Measurements from ENCODE around the gene WDR19. TPM values are rescaled to one million over a fixed set of nuclear protein-coding genes. Genes with fewer than 3 reads are reported as not detected.
"Not testable (repeated sequence)": the region's sequence is repeated elsewhere in the genome, so short reads cannot be mapped to it uniquely, and the experiment has no call there.

The WDR19 gene
- total RNA-seq, 1 donor from 2014 or later: 9.4 TPM

GRCh38 chr4:39230462-39230861, 48.1 kb downstream of the WDR19 start:
- intact Hi-C loops (cut with DNase I): no loop called here
- no peak for DNase-seq (ENCODE audit: low spot score)

GRCh38 chr4:39231660-39232059, 49.3 kb downstream of the WDR19 start:
- no peak for DNase-seq (ENCODE audit: low spot score)
- intact Hi-C loops (cut with DNase I): no loop called here

- DNase-seq (ENCODE audit: low spot score): no peak
- intact Hi-C loops (cut with DNase I): no loop called here
Measured at GRCh38 chr4:39232100-39232499, 49.8 kb downstream of the WDR19 start.

- intact Hi-C loops (cut with DNase I): no loop called here
- no peak for DNase-seq (ENCODE audit: low spot score)
Measured at GRCh38 chr4:39233114-39233513, 50.8 kb downstream of the WDR19 start.

GRCh38 chr4:39233783-39234182, 51.5 kb downstream of the WDR19 start:
- intact Hi-C loops (cut with DNase I): no loop called here
- no peak for DNase-seq (ENCODE audit: low spot score)

- no peak for DNase-seq (ENCODE audit: low spot score)
- intact Hi-C loops (cut with DNase I): no loop called here
Measured at GRCh38 chr4:39235021-39235420, 52.7 kb downstream of the WDR19 start.

- intact Hi-C loops (cut with DNase I): no loop called here
- no peak for DNase-seq (ENCODE audit: low spot score)
Measured at GRCh38 chr4:39235696-39236095, 53.4 kb downstream of the WDR19 start.

- intact Hi-C loops (cut with DNase I): no loop called here
- DNase-seq (ENCODE audit: low spot score): no peak
Measured at GRCh38 chr4:39237179-39237578, 54.9 kb downstream of the WDR19 start.

GRCh38 chr4:39243462-39243861, 61.1 kb downstream of the WDR19 start:
- no peak for DNase-seq (ENCODE audit: low spot score)

GRCh38 chr4:39255266-39255665, 72.9 kb downstream of the WDR19 start:
- no peak for DNase-seq (ENCODE audit: low spot score)
- intact Hi-C loops (cut with DNase I): no loop called here

More at GRCh38 chr4:39243462-39243861, 61.1 kb downstream of the WDR19 start:
- intact Hi-C loops (cut with DNase I): no loop called here

GRCh38 chr4:39255871-39256270, 73.5 kb downstream of the WDR19 start:
- no peak for DNase-seq (ENCODE audit: low spot score)
- intact Hi-C loops (cut with DNase I): no loop called here

GRCh38 chr4:39256436-39256835, 74.1 kb downstream of the WDR19 start:
- intact Hi-C loops (cut with DNase I): no loop called here
- DNase-seq (ENCODE audit: low spot score): no peak

- DNase-seq (ENCODE audit: low spot score): no peak
Measured at GRCh38 chr4:39259571-39260330, 77.4 kb downstream of the WDR19 start.

GRCh38 chr4:39263895-39264294, 81.6 kb downstream of the WDR19 start:
- intact Hi-C loops (cut with DNase I): no loop called here
- DNase-seq (ENCODE audit: low spot score): no peak

More at GRCh38 chr4:39259571-39260330, 77.4 kb downstream of the WDR19 start:
- intact Hi-C loops (cut with DNase I): no loop called here

- no peak for DNase-seq (ENCODE audit: low spot score)
- intact Hi-C loops (cut with DNase I): no loop called here
Measured at GRCh38 chr4:39274503-39274902, 92.2 kb downstream of the WDR19 start.

GRCh38 chr4:39277661-39278060, 95.3 kb downstream of the WDR19 start:
- intact Hi-C loops (cut with DNase I); DNase-seq (ENCODE audit: low spot score): not testable (repeated sequence)

- intact Hi-C loops (cut with DNase I): no loop called here
- no peak for DNase-seq (ENCODE audit: low spot score)
Measured at GRCh38 chr4:39278476-39278875, 96.1 kb downstream of the WDR19 start.

GRCh38 chr4:39279416-39279815, 97.1 kb downstream of the WDR19 start:
- no peak for DNase-seq (ENCODE audit: low spot score)
- intact Hi-C loops (cut with DNase I): no loop called here

GRCh38 chr4:39280770-39281169, 98.4 kb downstream of the WDR19 start:
- intact Hi-C loops (cut with DNase I): no loop called here
- DNase-seq (ENCODE audit: low spot score): no peak

- intact Hi-C loops (cut with DNase I): no loop called here
- DNase-seq (ENCODE audit: low spot score): no peak
Measured at GRCh38 chr4:39285111-39285795, 102.9 kb downstream of the WDR19 start.

- intact Hi-C loops (cut with DNase I): no loop called here
- no peak for DNase-seq (ENCODE audit: low spot score)
Measured at GRCh38 chr4:39285853-39286252, 103.5 kb downstream of the WDR19 start.

Measured in cardiac septum (tissue), 1 donor.